Glomerular endothelial cell (primary cell): ENCODE data around the gene GNAL. TPM values are rescaled to one million over a fixed set of nuclear protein-coding genes. Genes with fewer than 3 reads are reported as not detected.

Experiments used
- DNase-seq: peaks from one replicate; pipeline ENCODE4 v3.0.0-alpha.2; 2011; ENCODE audit warnings: low read depth, low spot score; ENCODE audit errors: extremely low read depth
- total RNA-seq: library from RNA; depleted of rRNA; stranded (reverse); fragments of >200 nt; gene quantifications from 2 replicates; pipeline ENCODE4 v1.2.3, GENCODE V29; 2015

Gene GNAL
- total RNA-seq, 1 donor from 2014 or later = 0.41 TPM

- no peak for DNase-seq
These were observed 30.0 kb downstream of the GNAL start for GRCh38 chr18:11719050-11719449.

- DNase-seq = no peak
These were observed 30.6 kb downstream of the GNAL start for GRCh38 chr18:11719621-11720020.

- no peak for DNase-seq
These were observed 32.7 kb downstream of the GNAL start for GRCh38 chr18:11721720-11722119.

- no peak for DNase-seq
These were observed 35.7 kb downstream of the GNAL start for GRCh38 chr18:11724781-11725180.

GRCh38 chr18:11726556-11726955 is 37.5 kb downstream of the GNAL start:
- DNase-seq = no peak

- DNase-seq = no peak
These were observed 39.2 kb downstream of the GNAL start for GRCh38 chr18:11728249-11728648.

- no peak for DNase-seq
These were observed 40.5 kb downstream of the GNAL start for GRCh38 chr18:11729556-11729955.

GRCh38 chr18:11733031-11733430 is 44.0 kb downstream of the GNAL start:
- no peak for DNase-seq

GRCh38 chr18:11736656-11737055 is 47.6 kb downstream of the GNAL start:
- no peak for DNase-seq

GRCh38 chr18:11739893-11740292 is 50.8 kb downstream of the GNAL start:
- DNase-seq = no peak

GRCh38 chr18:11740461-11740860 is 51.4 kb downstream of the GNAL start:
- DNase-seq = no peak

GRCh38 chr18:11741505-11742145 is 52.6 kb downstream of the GNAL start:
- DNase-seq = no peak

- no peak for DNase-seq
These were observed 56.5 kb downstream of the GNAL start for GRCh38 chr18:11745521-11745920.

- DNase-seq = no peak
These were observed 58.2 kb downstream of the GNAL start for GRCh38 chr18:11747286-11747685.

GRCh38 chr18:11747731-11748130 is 58.7 kb downstream of the GNAL start:
- DNase-seq = no peak

- no peak for DNase-seq
These were observed 60.2 kb downstream of the GNAL start for GRCh38 chr18:11749305-11749704.

GRCh38 chr18:11750171-11750570 is 61.1 kb downstream of the GNAL start:
- no peak for DNase-seq

GRCh38 chr18:11750581-11751310 is 61.7 kb downstream of the GNAL start:
- no peak for DNase-seq

- DNase-seq = no peak
These were observed 62.5 kb downstream of the GNAL start for GRCh38 chr18:11751341-11752115.

- DNase-seq = no peak
These were observed 63.2 kb downstream of the GNAL start for GRCh38 chr18:11752116-11752911.

GRCh38 chr18:11754979-11755378 is 65.9 kb downstream of the GNAL start:
- no peak for DNase-seq
